ENCODE data around the gene ZNF534.
"Not testable (repeated sequence)": the region's sequence is repeated elsewhere in the genome, so short reads cannot be mapped to it uniquely, and the experiment has no call there.

ZNF534 gene

DNA sequence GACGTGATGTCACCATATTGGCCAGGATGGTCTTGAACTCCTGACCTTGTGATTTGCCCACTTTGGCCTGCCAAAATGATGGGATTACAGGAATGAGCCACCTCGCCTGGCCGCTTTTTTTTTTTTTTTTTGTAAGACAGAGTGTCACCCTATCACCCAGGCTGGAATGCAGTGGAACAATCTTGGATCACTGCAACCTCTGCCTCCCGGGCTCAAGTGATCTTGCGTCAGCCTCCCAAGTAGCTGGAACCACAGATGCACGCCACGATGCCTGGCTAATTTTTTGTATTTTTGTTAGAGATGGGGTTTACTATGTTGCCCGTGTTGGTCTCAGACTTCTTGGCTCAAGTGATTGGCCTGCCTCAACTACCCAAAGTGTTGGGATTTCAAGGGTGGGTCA, 69.6 kb downstream of the ZNF534 start:
- DNase-seq (ENCODE audit: low read depth in 2 of 2): no peak

GRCh38 chr19:52500474-52500873, 71.5 kb downstream of the ZNF534 start:
- not testable (repeated sequence) for DNase-seq (ENCODE audit: low read depth in 2 of 2)

GRCh38 chr19:52500991-52501390, 72.0 kb downstream of the ZNF534 start:
- not testable (repeated sequence) for DNase-seq (ENCODE audit: low read depth in 2 of 2)

Data from stimulated activated CD8-positive, alpha-beta memory T cell treated with anti-CD3 and anti-CD28 coated beads, Interleukin-15, amount 100 ng/mL, for 4 hours (primary cell).